WERI-Rb-1 (cell line): ENCODE measurements around the gene LRSAM1.
A peak's percentile ranks its signal among the peaks of the same experiment; 100 is the strongest.

Source experiments
- DNase-seq: peaks from one replicate; pipeline ENCODE4 v3.0.0-alpha.2; 2020
- H3K27ac ChIP-seq: fragments of 250-450 bp; sonication (Bioruptor Pico); 2 replicates; pipeline ENCODE4 v1.5.1; 2020; ENCODE audit warnings: mild to moderate bottlenecking, moderate library complexity
- H3K27me3 ChIP-seq: fragments of 250-450 bp; sonication (Bioruptor Pico); 2 replicates; pipeline ENCODE4 v1.5.1; 2021; ENCODE audit warnings: mild to moderate bottlenecking, low read depth, moderate library complexity; ENCODE audit not compliant: insufficient read depth, severe bottlenecking
- H3K36me3 ChIP-seq: fragments of 250-450 bp; sonication (Bioruptor Pico); 2 replicates; pipeline ENCODE4 v1.5.1; 2020; ENCODE audit warnings: mild to moderate bottlenecking, moderate library complexity
- H3K4me3 ChIP-seq: 2 replicates; pipeline ENCODE4 v1.5.1; 2011; ENCODE audit warnings: low read depth, mild to moderate bottlenecking, control low read depth, low read length
- H3K9me3 ChIP-seq: fragments of 250-450 bp; sonication (Bioruptor Pico); 2 replicates; pipeline ENCODE4 v1.5.1; 2021; ENCODE audit warnings: mild to moderate bottlenecking, moderate library complexity; ENCODE audit not compliant: severe bottlenecking
- TF ChIP-seq, protein P1 (sequence below): IDR thresholded peaks from 2 replicates; pipeline ENCODE4 v1.5.1; 2011; ENCODE audit warnings: low read depth, mild to moderate bottlenecking, control low read depth, inconsistent platforms, low read length

Gene LRSAM1

DNA sequence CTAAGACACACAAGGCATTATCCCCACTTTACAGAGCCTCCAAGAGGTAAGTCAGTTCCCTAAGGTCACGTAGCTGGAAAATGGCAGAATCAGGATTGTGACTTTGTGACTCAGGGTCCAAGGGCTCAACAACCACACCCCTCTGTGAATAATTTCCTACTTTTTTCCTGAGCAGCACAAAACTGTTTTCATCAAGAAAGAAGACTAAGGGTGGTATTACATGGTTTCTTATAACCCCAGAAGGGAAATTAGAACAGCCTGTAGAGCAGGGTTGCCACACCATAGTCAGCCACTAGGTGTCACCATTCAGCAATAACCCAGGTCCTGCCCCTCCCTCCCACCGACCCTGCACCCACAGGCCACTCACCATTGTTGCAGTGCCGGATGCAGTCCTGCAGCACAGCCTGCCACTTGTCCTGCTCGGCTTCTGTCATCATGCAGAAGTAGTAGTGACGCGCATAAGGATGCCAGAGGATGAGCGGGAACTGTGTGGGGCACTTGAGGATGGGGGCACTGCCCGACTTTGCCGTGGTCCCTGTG, 72.1 kb downstream of the LRSAM1 start:
- peaks cover 29% of the 10 kb centered on the region for H3K9me3 ChIP-seq
- TF ChIP-seq, protein P1, sequence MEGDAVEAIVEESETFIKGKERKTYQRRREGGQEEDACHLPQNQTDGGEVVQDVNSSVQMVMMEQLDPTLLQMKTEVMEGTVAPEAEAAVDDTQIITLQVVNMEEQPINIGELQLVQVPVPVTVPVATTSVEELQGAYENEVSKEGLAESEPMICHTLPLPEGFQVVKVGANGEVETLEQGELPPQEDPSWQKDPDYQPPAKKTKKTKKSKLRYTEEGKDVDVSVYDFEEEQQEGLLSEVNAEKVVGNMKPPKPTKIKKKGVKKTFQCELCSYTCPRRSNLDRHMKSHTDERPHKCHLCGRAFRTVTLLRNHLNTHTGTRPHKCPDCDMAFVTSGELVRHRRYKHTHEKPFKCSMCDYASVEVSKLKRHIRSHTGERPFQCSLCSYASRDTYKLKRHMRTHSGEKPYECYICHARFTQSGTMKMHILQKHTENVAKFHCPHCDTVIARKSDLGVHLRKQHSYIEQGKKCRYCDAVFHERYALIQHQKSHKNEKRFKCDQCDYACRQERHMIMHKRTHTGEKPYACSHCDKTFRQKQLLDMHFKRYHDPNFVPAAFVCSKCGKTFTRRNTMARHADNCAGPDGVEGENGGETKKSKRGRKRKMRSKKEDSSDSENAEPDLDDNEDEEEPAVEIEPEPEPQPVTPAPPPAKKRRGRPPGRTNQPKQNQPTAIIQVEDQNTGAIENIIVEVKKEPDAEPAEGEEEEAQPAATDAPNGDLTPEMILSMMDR = peak; percentile 96
- H3K27ac ChIP-seq = no peak overlapping the region
- no peaks in the 10 kb centered on the region for H3K27me3 ChIP-seq
- peaks cover 63% of the 10 kb centered on the region for H3K36me3 ChIP-seq
- peak; percentile 74 for DNase-seq
- no peak overlapping the region for H3K4me3 ChIP-seq

DNA sequence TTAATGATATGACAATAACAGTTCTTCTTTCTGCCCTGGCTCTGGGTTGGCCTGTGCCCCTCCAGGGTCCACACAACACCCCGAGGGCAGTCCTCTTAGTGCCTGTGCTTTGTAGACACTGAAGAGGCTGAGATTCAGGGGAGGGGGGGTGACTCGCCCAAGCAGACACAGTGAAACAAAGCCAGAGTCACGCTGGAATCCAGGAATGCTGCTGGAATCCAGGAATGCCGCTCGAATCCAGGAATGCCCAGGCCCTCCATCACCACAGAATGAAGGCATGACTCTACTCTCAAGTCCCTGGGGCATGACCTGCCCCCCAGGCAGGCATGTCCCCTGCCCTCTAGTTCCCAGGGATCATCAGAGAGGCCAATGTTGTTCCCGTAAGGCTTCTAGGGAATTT, 73.1 kb downstream of the LRSAM1 start:
- Histone ChIP-seq H3K27ac (no peak overlapping the region), H3K9me3 (peaks cover 29% of the 10 kb centered on the region), H3K36me3 (peaks cover 56% of the 10 kb centered on the region), H3K4me3 (no peak overlapping the region), H3K27me3 (no peaks in the 10 kb centered on the region)
- TF ChIP-seq, protein P1 = no peak
- no peak for DNase-seq

DNA sequence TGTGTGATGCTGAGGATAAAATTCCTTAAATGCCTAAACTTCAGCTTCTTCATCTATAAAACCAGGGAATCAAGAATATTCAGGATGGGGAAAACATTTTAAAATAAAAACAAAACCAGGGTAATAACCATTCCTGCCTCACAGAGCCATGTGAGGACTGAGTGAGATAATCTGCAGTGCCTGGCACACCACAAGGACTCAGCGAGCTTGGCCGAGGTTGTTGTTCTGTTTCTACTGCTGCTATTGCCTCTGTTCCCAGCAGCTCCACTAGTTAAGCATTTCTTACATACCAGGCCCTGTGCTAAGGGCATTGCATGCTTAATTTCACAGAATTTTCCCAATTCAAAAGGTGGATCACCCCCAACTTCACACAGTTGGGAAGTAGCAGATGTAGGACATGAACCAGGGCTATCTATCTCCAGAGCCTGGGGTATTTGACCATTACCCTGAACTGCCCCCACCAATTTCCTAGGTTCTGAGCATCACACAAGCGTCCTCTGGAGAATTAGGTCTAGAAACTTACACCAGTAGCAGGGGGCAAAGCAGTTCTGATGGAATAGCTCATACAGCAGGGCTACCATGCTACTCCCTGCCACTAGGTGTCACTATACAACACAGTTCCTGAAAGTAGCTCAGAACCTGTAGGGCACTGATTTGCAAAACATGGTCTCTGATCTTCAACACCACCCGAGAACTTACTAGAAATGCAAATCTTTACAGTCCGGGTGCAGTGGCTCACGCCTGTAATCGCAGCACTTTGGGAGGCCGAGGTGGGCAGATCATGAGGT, 74.3 kb downstream of the LRSAM1 start:
- peak overlapping the region; percentile 88 for H3K27ac ChIP-seq
- no peaks in the 10 kb centered on the region for H3K27me3 ChIP-seq
- peaks cover 29% of the 10 kb centered on the region for H3K9me3 ChIP-seq
- peaks cover 49% of the 10 kb centered on the region for H3K36me3 ChIP-seq
- TF ChIP-seq, protein P1 = peak; percentile 95
- H3K4me3 ChIP-seq = no peak overlapping the region
- DNase-seq = peak; percentile 51

DNA sequence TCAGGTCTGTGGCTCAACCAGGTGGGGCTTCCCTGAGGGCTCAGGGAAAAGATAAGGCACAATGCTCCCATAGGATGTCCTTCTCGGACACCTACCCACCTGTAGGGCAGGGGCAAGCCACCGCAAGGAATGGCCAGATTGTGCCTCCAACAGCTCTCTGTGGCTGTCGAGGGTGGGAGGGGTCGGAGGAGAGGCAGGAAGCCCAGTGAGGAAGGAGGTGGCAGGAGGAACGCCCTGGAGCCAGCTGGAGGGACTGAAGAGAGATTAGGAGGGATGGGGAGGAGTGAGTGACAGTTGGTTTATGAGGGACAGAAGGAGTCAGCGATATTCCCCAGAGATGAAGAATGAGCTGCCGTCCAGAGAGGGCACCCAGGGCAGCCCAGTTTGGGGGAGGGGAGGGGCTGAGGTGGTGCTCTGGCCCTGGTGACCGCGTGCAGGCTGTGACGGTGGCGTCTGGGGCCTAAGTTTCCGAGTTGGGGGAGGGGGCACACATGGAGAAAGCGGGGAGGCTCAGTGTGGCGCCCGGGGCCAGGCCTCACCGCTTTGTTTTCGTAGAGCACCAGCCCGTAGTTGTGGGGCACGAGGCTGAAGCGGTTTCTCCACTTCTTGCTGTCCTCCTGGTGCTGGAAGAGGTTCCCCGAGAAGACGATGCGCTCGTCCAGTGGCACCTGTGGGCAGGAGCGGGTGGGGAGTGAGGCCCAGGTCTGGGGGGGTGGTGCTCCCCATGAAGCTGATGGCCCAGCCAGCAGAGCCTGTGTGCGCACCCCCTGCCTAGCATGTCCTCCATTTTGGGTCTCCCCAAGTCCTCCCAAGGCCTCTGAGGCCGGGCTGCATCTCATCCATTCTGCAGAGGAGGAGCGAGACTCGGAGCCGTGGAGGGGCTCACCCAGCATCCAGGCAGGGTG, 75.6 kb downstream of the LRSAM1 start:
- peak overlapping the region; percentile 88 for H3K27ac ChIP-seq
- peaks cover 44% of the 10 kb centered on the region for H3K36me3 ChIP-seq
- no peak overlapping the region for H3K4me3 ChIP-seq
- peaks cover 29% of the 10 kb centered on the region for H3K9me3 ChIP-seq
- TF ChIP-seq, protein P1 = no peak
- no peaks in the 10 kb centered on the region for H3K27me3 ChIP-seq
- peak; percentile 98 for DNase-seq

DNA sequence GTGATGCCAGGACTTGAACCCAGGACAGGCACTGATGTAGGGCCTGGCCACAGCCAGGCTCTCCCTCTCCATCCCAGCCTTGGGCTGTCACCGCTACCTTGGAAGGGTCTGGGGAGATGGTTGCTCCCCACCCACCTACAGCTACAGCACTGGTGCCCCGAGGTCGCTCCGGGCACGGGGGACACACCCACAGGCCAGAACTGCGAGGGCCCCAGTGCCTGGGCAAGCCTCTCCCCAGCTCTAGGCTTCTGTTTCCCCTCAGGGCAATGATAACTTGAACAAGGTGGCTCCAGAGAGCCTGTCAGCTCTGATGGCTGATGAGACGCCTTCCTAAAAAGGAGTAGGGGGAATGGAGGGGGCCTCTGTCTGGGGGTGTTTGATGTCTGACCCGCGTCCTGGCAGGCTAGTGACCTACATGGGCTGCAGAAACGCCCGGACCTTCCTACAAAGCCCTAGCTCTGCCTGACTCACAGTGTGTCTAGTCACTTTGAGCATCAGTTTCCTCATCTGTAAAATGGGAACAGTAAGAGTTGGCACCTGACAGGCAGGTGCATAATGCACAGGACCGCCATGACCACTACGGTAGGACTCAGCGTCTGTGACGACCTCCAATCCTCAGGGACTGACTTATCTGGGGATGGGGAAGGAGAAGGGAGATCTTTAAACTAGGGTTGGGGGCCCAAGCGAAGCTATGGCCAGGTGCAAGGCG, 76.4 kb downstream of the LRSAM1 start:
- no peak for DNase-seq
- Histone ChIP-seq H3K27me3 (no peaks in the 10 kb centered on the region), H3K9me3 (peaks cover 27% of the 10 kb centered on the region), H3K4me3 (no peak overlapping the region), H3K36me3 (peaks cover 36% of the 10 kb centered on the region), H3K27ac (peak overlapping the region; percentile 88)
- TF ChIP-seq, protein P1 = no peak
